GM19397 (cell line): ENCODE data around the gene PSMB3.
"Not testable (repeated sequence)": the region's sequence is repeated elsewhere in the genome, so short reads cannot be mapped to it uniquely, and the experiment has no call there.

ENCODE experiments used
- ATAC-seq: cut with Tn5 transposase; IDR thresholded peaks from one replicate; pipeline ENCODE4 v1.9.1; 2021; ENCODE audit warnings: mild to moderate bottlenecking, moderate library complexity; ENCODE audit not compliant: unreplicated experiment

PSMB3 gene

GRCh38 chr17:38748892-38749222 lies 3.7 kb upstream of the PSMB3 start:
- ATAC-seq, result no peak

GRCh38 chr17:38749223-38750043 lies 3.1 kb upstream of the PSMB3 start:
- ATAC-seq, result no peak

GRCh38 chr17:38750044-38750311 lies 2.6 kb upstream of the PSMB3 start:
- ATAC-seq, result no peak

- ATAC-seq, result no peak
Observed at GRCh38 chr17:38750312-38751121, 2.0 kb upstream of the PSMB3 start.

GRCh38 chr17:38751144-38751807 lies 1.3 kb upstream of the PSMB3 start:
- no peak for ATAC-seq

- ATAC-seq, result peak; percentile 17
Observed at GRCh38 chr17:38751808-38752307, 683 bp upstream of the PSMB3 start.

GRCh38 chr17:38753071-38753506 lies 548 bp downstream of the PSMB3 start:
- ATAC-seq, result no peak

- ATAC-seq, result no peak
Observed at GRCh38 chr17:38761612-38762011, 9.1 kb downstream of the PSMB3 start.

- ATAC-seq, result no peak
Observed at GRCh38 chr17:38762231-38762630, 9.7 kb downstream of the PSMB3 start.

- ATAC-seq, result no peak
Observed at GRCh38 chr17:38766341-38766740, 13.8 kb downstream of the PSMB3 start.

- ATAC-seq, result no peak
Observed at GRCh38 chr17:38768417-38768816, 15.9 kb downstream of the PSMB3 start.

GRCh38 chr17:38773258-38773657 lies 20.7 kb downstream of the PSMB3 start:
- no peak for ATAC-seq

GRCh38 chr17:38777641-38778250 lies 25.2 kb downstream of the PSMB3 start:
- no peak for ATAC-seq

- no peak for ATAC-seq
Observed at GRCh38 chr17:38779965-38780752, 27.6 kb downstream of the PSMB3 start.

- no peak for ATAC-seq
Observed at GRCh38 chr17:38783227-38783626, 30.7 kb downstream of the PSMB3 start.

GRCh38 chr17:38786372-38786771 lies 33.8 kb downstream of the PSMB3 start:
- no peak for ATAC-seq

- ATAC-seq, result not testable (repeated sequence)
Observed at GRCh38 chr17:38787999-38788398, 35.5 kb downstream of the PSMB3 start.

- no peak for ATAC-seq
Observed at GRCh38 chr17:38789185-38789584, 36.6 kb downstream of the PSMB3 start.

- ATAC-seq, result not testable (repeated sequence)
Observed at GRCh38 chr17:38790148-38790707, 37.7 kb downstream of the PSMB3 start.

- no peak for ATAC-seq
Observed at GRCh38 chr17:38791162-38791561, 38.6 kb downstream of the PSMB3 start.
